Neural cell (in vitro differentiated cells): ENCODE measurements around the gene TMEM272. TPM values are rescaled to one million over a fixed set of nuclear protein-coding genes. Genes with fewer than 3 reads are reported as not detected.

Experiments used
- H2AFZ ChIP-seq: fragments of 200-600, 300-800 bp; sonication (generic), shearing (Covaris generic); 2 replicates; pipeline ENCODE4 v1.6.0; 2014; ENCODE audit warnings: low read depth, mild to moderate bottlenecking, antibody characterized with exemption, low read length, moderate library complexity
- H3F3A ChIP-seq: fragments of 200-600 bp; shearing (Covaris generic); 2 replicates; pipeline ENCODE4 v1.6.1; 2016; ENCODE audit warnings: mild to moderate bottlenecking, moderate library complexity, mixed read lengths, antibody characterized with exemption, low read length; ENCODE audit not compliant: insufficient read depth, poor library complexity, severe bottlenecking
- H3K27ac ChIP-seq: fragments of 200-600, 300-800 bp; sonication (generic), shearing (Covaris generic); 2 replicates; pipeline ENCODE4 v1.5.1; 2014; ENCODE audit warnings: mild to moderate bottlenecking, low read length, moderate library complexity
- H3K27me3 ChIP-seq: fragments of 300-800, 200-600 bp; sonication (generic), shearing (Covaris generic); 2 replicates; pipeline ENCODE4 v1.6.0; 2014; ENCODE audit warnings: mild to moderate bottlenecking, low read depth, low read length, moderate library complexity; ENCODE audit not compliant: insufficient read depth
- H3K36me3 ChIP-seq: fragments of 300-800, 200-600 bp; sonication (generic), shearing (Covaris generic); 2 replicates; pipeline ENCODE4 v1.5.1; 2014; ENCODE audit warnings: mild to moderate bottlenecking, antibody characterized with exemption, low read length, moderate library complexity; ENCODE audit not compliant: insufficient read depth
- H3K4me2 ChIP-seq: fragments of 300-800, 200-600 bp; sonication (generic), shearing (Covaris generic); 2 replicates; pipeline ENCODE4 v1.6.0; 2014; ENCODE audit warnings: mild to moderate bottlenecking, low read length
- H3K4me3 ChIP-seq: fragments of 300-800, 200-600 bp; sonication (generic), shearing (Covaris generic); 2 replicates; pipeline ENCODE4 v1.5.1; 2014; ENCODE audit warnings: mild to moderate bottlenecking, low read length, moderate library complexity
- H3K79me2 ChIP-seq: fragments of 200-600 bp; shearing (Covaris generic); replicated peaks from 2 replicates; pipeline ENCODE4 v1.6.0; 2014; ENCODE audit warnings: mild to moderate bottlenecking, low read length, moderate library complexity; ENCODE audit not compliant: insufficient read depth
- H3K9ac ChIP-seq: fragments of 300-800, 200-600 bp; sonication (generic), shearing (Covaris generic); 2 replicates; pipeline ENCODE4 v1.6.1; 2016; ENCODE audit warnings: mild to moderate bottlenecking, low read length, mixed read lengths
- H3K9me2 ChIP-seq: fragments of 200-600 bp; shearing (Covaris generic); 2 replicates; pipeline ENCODE4 v1.6.1; 2016; ENCODE audit warnings: mild to moderate bottlenecking, low read length, mixed read lengths; ENCODE audit not compliant: insufficient read depth
- H3K9me3 ChIP-seq: fragments of 200-600, 300-800 bp; sonication (generic), shearing (Covaris generic); 2 replicates; pipeline ENCODE4 v1.6.1; 2016; ENCODE audit warnings: mild to moderate bottlenecking, mixed run types, low read length, moderate library complexity, mixed read lengths
- H4K20me1 ChIP-seq: fragments of 200-600 bp; shearing (Covaris generic); 2 replicates; pipeline ENCODE4 v1.6.1; 2016; ENCODE audit warnings: mild to moderate bottlenecking, mixed run types; ENCODE audit not compliant: insufficient read depth
- CTCF ChIP-seq: fragments of 450-650 bp; IDR thresholded peaks from 2 replicates; pipeline ENCODE4 v1.5.1; 2014; ENCODE audit warnings: antibody characterized with exemption, mild to moderate bottlenecking, moderate library complexity; ENCODE audit not compliant: poor library complexity, severe bottlenecking
- EP300 ChIP-seq: fragments of 450-650 bp; conservative IDR thresholded peaks from 2 replicates; pipeline ENCODE4 v1.6.1; 2014; ENCODE audit warnings: antibody characterized with exemption, mild to moderate bottlenecking, moderate library complexity; ENCODE audit not compliant: poor library complexity, severe bottlenecking
- EZH2 ChIP-seq: fragments of 200-600, 300-800 bp; shearing (Covaris generic), sonication (generic); IDR thresholded peaks from 2 replicates; pipeline ENCODE4 v1.6.1; 2014; ENCODE audit warnings: antibody characterized with exemption, low read length, borderline replicate concordance, mild to moderate bottlenecking; ENCODE audit not compliant: insufficient read depth, poor library complexity, severe bottlenecking
- MXI1 ChIP-seq: fragments of 450-650 bp; conservative IDR thresholded peaks from 2 replicates; pipeline ENCODE4 v1.6.1; 2014; ENCODE audit warnings: antibody characterized with exemption, mild to moderate bottlenecking; ENCODE audit not compliant: poor library complexity, severe bottlenecking
- POLR2AphosphoS5 ChIP-seq: IDR thresholded peaks from 2 replicates; pipeline ENCODE4 v1.6.1; 2012
- RAD21 ChIP-seq: fragments of 450-650 bp; conservative IDR thresholded peaks from 2 replicates; pipeline ENCODE4 v1.6.1; 2014; ENCODE audit warnings: antibody characterized with exemption, mild to moderate bottlenecking, moderate library complexity
- REST ChIP-seq: IDR thresholded peaks from 2 replicates; pipeline ENCODE4 v1.6.1; 2012; ENCODE audit warnings: borderline replicate concordance
- SMC3 ChIP-seq: fragments of 450-650 bp; conservative IDR thresholded peaks from 2 replicates; pipeline ENCODE4 v1.6.1; 2014; ENCODE audit warnings: antibody characterized with exemption, mild to moderate bottlenecking, moderate library complexity; ENCODE audit not compliant: poor library complexity
- TAF1 ChIP-seq: IDR thresholded peaks from 2 replicates; pipeline ENCODE4 v1.6.1; 2012; ENCODE audit warnings: low read depth
- polyA plus RNA-seq: library from polyadenylated mRNA; depleted of rRNA; stranded (reverse); fragments of >200 nt; gene quantifications from 2 replicates; pipeline ENCODE4 v1.2.3, GENCODE V29; 2014

TMEM272 gene
- polyA plus RNA-seq, 1 donor from 2014 or later, result 0.77 TPM

DNA sequence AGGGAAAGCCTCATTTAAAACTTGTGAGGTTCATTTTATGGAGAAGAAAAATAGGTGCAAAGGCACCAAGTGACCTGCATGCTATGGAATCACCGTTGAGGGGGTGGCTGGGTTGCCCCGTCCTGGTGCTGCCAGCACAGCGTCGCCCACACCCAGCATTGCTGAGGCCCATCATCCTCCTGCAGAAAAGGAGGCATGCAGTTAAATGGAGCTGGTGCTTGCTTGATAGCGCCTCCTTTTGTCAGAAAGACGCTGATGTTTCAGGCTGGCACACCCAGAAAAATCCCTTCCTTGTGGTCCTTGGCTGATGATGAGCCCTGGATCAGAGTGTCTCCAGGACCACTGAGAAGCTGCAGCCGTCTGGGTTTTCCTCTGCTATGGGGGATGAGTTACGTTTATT is 77.9 kb downstream of the TMEM272 start:
- no peak overlapping the region for H3K4me2 ChIP-seq
- H4K20me1 ChIP-seq, result no peaks in the 10 kb centered on the region
- H3F3A ChIP-seq, result no peaks in the 10 kb centered on the region
- H3K9me2 ChIP-seq, result no peaks in the 10 kb centered on the region
- H3K9me3 ChIP-seq, result no peaks in the 10 kb centered on the region
- TF ChIP-seq REST, result no peak
- TF ChIP-seq POLR2AphosphoS5, result no peak
- no peak for TF ChIP-seq SMC3
- TF ChIP-seq EP300, result no peak
- TF ChIP-seq RAD21, result no peak
- no peak for TF ChIP-seq CTCF
- no peak for TF ChIP-seq EZH2
- TF ChIP-seq TAF1, result no peak
- TF ChIP-seq MXI1, result no peak
- no peak overlapping the region for H2AFZ ChIP-seq
- H3K27ac ChIP-seq, result no peak overlapping the region
- no peaks in the 10 kb centered on the region for H3K27me3 ChIP-seq
- no peaks in the 10 kb centered on the region for H3K36me3 ChIP-seq
- H3K9ac ChIP-seq, result no peak overlapping the region
- H3K4me3 ChIP-seq, result no peak overlapping the region
- H3K79me2 ChIP-seq, result no peaks in the 10 kb centered on the region

GRCh38 chr13:51765142-51765515 is 79.8 kb downstream of the TMEM272 start:
- Histone ChIP-seq H3F3A (no peaks in the 10 kb centered on the region), H3K9me3 (no peaks in the 10 kb centered on the region), H3K9ac (no peak overlapping the region), H2AFZ (no peak overlapping the region), H3K27me3 (no peaks in the 10 kb centered on the region), H3K36me3 (no peaks in the 10 kb centered on the region), H3K79me2 (no peaks in the 10 kb centered on the region), H3K9me2 (no peaks in the 10 kb centered on the region), H3K4me2 (no peak overlapping the region), H4K20me1 (no peaks in the 10 kb centered on the region), H3K4me3 (no peak overlapping the region), H3K27ac (no peak overlapping the region)
- no peak for TF ChIP-seq POLR2AphosphoS5
- TF ChIP-seq REST, result no peak
- TF ChIP-seq RAD21, result no peak
- no peak for TF ChIP-seq EZH2
- no peak for TF ChIP-seq TAF1
- no peak for TF ChIP-seq CTCF
- no peak for TF ChIP-seq MXI1
- no peak for TF ChIP-seq EP300
- TF ChIP-seq SMC3, result no peak
